ENCODE data around the gene MEF2A.

DNA sequence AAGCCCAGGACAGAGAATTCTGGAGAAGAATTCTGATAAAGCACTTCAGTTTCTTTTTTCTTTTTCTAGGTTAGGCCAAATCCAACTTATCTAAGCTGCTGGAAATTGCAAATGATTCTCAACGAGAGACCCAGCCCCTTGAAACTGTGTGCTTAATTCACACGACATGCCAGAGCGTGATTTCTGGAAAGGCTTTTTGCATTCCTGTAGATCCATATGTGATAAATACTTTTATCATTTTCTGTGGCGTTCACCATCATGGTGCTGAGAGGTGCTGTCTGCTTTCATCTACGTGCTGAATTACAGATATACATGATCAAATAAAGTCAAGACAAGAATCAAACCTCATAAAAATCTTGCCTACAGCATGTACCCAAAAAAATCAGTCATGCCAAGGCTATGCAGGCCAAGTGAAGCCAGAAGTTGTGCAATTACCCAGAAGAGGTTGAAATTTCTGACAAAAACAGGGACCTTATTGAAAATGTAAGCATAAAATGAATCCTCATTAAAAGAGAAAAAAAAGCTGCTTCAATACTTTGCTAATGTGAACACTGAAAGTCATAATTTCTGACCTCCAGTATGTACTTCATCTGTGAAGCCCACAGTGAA lies 10.8 kb upstream of the MEF2A start:
- no peak for TF ChIP-seq OSR1 (CRISPR knock-in tag; IDR thresholded peaks at IDR 0.05)
- no peak for TF ChIP-seq TOX (CRISPR knock-in tag; IDR thresholded peaks at IDR 0.05; ENCODE audit: borderline replicate concordance)
- TF ChIP-seq ESRRG (CRISPR knock-in tag; IDR thresholded peaks at IDR 0.05): no peak
- TF ChIP-seq, protein P1, sequence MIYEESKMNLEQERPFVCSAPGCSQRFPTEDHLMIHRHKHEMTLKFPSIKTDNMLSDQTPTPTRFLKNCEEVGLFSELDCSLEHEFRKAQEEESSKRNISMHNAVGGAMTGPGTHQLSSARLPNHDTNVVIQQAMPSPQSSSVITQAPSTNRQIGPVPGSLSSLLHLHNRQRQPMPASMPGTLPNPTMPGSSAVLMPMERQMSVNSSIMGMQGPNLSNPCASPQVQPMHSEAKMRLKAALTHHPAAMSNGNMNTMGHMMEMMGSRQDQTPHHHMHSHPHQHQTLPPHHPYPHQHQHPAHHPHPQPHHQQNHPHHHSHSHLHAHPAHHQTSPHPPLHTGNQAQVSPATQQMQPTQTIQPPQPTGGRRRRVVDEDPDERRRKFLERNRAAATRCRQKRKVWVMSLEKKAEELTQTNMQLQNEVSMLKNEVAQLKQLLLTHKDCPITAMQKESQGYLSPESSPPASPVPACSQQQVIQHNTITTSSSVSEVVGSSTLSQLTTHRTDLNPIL (CRISPR knock-in tag; IDR thresholded peaks at IDR 0.05; ENCODE audit: low read depth): no peak
- TF ChIP-seq ZNF565 (CRISPR knock-in tag; conservative IDR thresholded peaks at IDR 0.05; ENCODE audit: low read depth): no peak
- TF ChIP-seq ZFP30 (CRISPR knock-in tag; IDR thresholded peaks at IDR 0.05): no peak
- no peak for TF ChIP-seq PPARA (CRISPR knock-in tag; IDR thresholded peaks at IDR 0.05; ENCODE audit: borderline replicate concordance)
- no peak for TF ChIP-seq ZFP3 (CRISPR knock-in tag; IDR thresholded peaks at IDR 0.05)
- no peak for TF ChIP-seq RARB (CRISPR knock-in tag; IDR thresholded peaks at IDR 0.05)
- no peak for TF ChIP-seq CSDC2 (CRISPR knock-in tag; IDR thresholded peaks at IDR 0.05)
- no peak for TF ChIP-seq GLIS3 (CRISPR knock-in tag; IDR thresholded peaks at IDR 0.05)
- TF ChIP-seq TCF4 (CRISPR knock-in tag; IDR thresholded peaks at IDR 0.05; ENCODE audit: borderline replicate concordance): no peak
- TF ChIP-seq, protein P2, sequence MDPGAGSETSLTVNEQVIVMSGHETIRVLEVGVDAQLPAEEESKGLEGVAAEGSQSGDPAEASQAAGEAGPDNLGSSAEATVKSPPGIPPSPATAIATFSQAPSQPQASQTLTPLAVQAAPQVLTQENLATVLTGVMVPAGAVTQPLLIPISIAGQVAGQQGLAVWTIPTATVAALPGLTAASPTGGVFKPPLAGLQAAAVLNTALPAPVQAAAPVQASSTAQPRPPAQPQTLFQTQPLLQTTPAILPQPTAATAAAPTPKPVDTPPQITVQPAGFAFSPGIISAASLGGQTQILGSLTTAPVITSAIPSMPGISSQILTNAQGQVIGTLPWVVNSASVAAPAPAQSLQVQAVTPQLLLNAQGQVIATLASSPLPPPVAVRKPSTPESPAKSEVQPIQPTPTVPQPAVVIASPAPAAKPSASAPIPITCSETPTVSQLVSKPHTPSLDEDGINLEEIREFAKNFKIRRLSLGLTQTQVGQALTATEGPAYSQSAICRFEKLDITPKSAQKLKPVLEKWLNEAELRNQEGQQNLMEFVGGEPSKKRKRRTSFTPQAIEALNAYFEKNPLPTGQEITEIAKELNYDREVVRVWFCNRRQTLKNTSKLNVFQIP (CRISPR knock-in tag; IDR thresholded peaks at IDR 0.05; ENCODE audit: borderline replicate concordance, low read depth): no peak
- TF ChIP-seq, protein P3, sequence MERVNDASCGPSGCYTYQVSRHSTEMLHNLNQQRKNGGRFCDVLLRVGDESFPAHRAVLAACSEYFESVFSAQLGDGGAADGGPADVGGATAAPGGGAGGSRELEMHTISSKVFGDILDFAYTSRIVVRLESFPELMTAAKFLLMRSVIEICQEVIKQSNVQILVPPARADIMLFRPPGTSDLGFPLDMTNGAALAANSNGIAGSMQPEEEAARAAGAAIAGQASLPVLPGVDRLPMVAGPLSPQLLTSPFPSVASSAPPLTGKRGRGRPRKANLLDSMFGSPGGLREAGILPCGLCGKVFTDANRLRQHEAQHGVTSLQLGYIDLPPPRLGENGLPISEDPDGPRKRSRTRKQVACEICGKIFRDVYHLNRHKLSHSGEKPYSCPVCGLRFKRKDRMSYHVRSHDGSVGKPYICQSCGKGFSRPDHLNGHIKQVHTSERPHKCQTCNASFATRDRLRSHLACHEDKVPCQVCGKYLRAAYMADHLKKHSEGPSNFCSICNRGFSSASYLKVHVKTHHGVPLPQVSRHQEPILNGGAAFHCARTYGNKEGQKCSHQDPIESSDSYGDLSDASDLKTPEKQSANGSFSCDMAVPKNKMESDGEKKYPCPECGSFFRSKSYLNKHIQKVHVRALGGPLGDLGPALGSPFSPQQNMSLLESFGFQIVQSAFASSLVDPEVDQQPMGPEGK (CRISPR knock-in tag; IDR thresholded peaks at IDR 0.05; ENCODE audit: borderline replicate concordance): no peak
